HepG2 (cell line): ENCODE results near the gene PIEZO2. TPM values are rescaled to one million over a fixed set of nuclear protein-coding genes. Genes with fewer than 3 reads are reported as not detected.
A peak's percentile ranks its signal among the peaks of the same experiment; 100 is the strongest.

ENCODE experiments used
- ATAC-seq: fragments of 200-7000 bp; cut with Tn5 transposase; 3 replicates; pipeline ENCODE4 v1.9.1; 2020; ENCODE audit warnings: mild to moderate bottlenecking, moderate library complexity
- BruUV-seq: library from RNA; stranded (reverse); fragments of 400-500 nt; replicated peaks from 2 replicates; lab custom pipeline; 2021; lab: Mats Ljungman, UMichigan
- CTCF ChIA-PET: fragments of 300-600 bp; formaldehyde crosslinking; extraction: SDS; loops from one replicate; lab custom pipeline; 2021; ENCODE audit warnings: low total read pairs, inconsistent platforms, low intra/inter-chr PET ratio; lab: Yijun Ruan, JAX
- POLR2A ChIA-PET: fragments of 350-600 bp; sonication (Branson Sonifier 250); formaldehyde crosslinking; loops from one replicate; lab custom pipeline; 2020; ENCODE audit warnings: antibody characterized with exemption, inconsistent platforms; lab: Yijun Ruan, JAX
- DNase-seq: peaks from one replicate; pipeline ENCODE4 v3.0.0-alpha.2; 2015; ENCODE audit warnings: low spot score
- FAIRE-seq: peaks from 3 replicates; lab custom pipeline; 2011; peaks lifted over from hg19 to GRCh38; lab: Jason Lieb, UNC
- H2AFZ ChIP-seq: one replicate; pipeline ENCODE4 v1.6.1; 2011; ENCODE audit warnings: low read length, inconsistent platforms
- H3K27ac ChIP-seq: fragments of 300-600 bp; 3 replicates; pipeline ENCODE4 v1.8.0; 2011; ENCODE audit warnings: mixed run types, mild to moderate bottlenecking, mixed read lengths, low read length, inconsistent platforms; ENCODE audit not compliant: insufficient read depth; ENCODE audit errors: extremely low read length
- H3K27me3 ChIP-seq, 2 experiments: fragments of 200-600 bp in 1 of 2; 2 replicates in 1 of 2; 3 replicates in 1 of 2; pipeline versions ENCODE4 v1.6.0 to v1.8.0; 2011; ENCODE audit warnings: low read length in 2 of 2, mild to moderate bottlenecking in 2 of 2, moderate library complexity in 2 of 2, inconsistent platforms in 1 of 2; ENCODE audit not compliant: insufficient read depth in 2 of 2, control insufficient read depth in 1 of 2
- H3K36me3 ChIP-seq, 2 experiments: fragments of 200-600 bp in 1 of 2; replicated peaks in 1 of 2; 2 replicates in 1 of 2; 3 replicates in 1 of 2; pipeline versions ENCODE4 v1.5.1 to v1.8.0; 2011; ENCODE audit warnings: low read length in 2 of 2, inconsistent platforms in 1 of 2; ENCODE audit not compliant: insufficient read depth in 2 of 2, control insufficient read depth in 1 of 2
- H3K4me1 ChIP-seq: 2 replicates; pipeline ENCODE4 v1.5.1; 2012; ENCODE audit warnings: low read length, inconsistent platforms; ENCODE audit not compliant: insufficient read depth
- H3K4me2 ChIP-seq: 2 replicates; pipeline ENCODE4 v1.6.0; 2011; ENCODE audit warnings: low read depth, low read length, inconsistent platforms
- H3K4me3 ChIP-seq, 3 experiments: fragments of 200-600 bp in 1 of 3; sonication (generic), shearing (Covaris generic) in 1 of 3; replicated peaks in 1 of 3; 2 replicates each; pipeline ENCODE4 v1.5.1; 2011 to 2016; ENCODE audit warnings: low read length in 3 of 3, inconsistent platforms in 2 of 3, low read depth in 2 of 3, mild to moderate bottlenecking in 2 of 3, control low read depth in 1 of 3, mixed read lengths in 1 of 3; ENCODE audit not compliant: insufficient read depth in 1 of 3
- H3K79me2 ChIP-seq: one replicate; pipeline ENCODE4 v1.6.1; 2011; ENCODE audit warnings: low read length, inconsistent platforms; ENCODE audit not compliant: insufficient read depth
- H3K9ac ChIP-seq: 2 replicates; pipeline ENCODE4 v1.6.0; 2011; ENCODE audit warnings: mild to moderate bottlenecking, low read depth, low read length, inconsistent platforms; ENCODE audit not compliant: insufficient read depth
- H3K9me3 ChIP-seq: 2 replicates; pipeline ENCODE4 v1.5.1; 2012; ENCODE audit warnings: mild to moderate bottlenecking, low read length
- H4K20me1 ChIP-seq: 2 replicates; pipeline ENCODE4 v1.6.0; 2011; ENCODE audit warnings: inconsistent platforms, mild to moderate bottlenecking, low read length, moderate library complexity; ENCODE audit not compliant: insufficient read depth
- CSRNP2 ChIP-seq: sonication (generic); formaldehyde crosslinking; conservative IDR thresholded peaks from 2 replicates; pipeline ENCODE4 v1.8.0; 2022; ENCODE audit warnings: low read depth, missing genetic modification reagents
- MEIS1 ChIP-seq: sonication (generic); formaldehyde crosslinking; IDR thresholded peaks from 2 replicates; pipeline ENCODE4 v1.9.0; 2021; ENCODE audit warnings: mild to moderate bottlenecking, missing genetic modification reagents, moderate library complexity, borderline replicate concordance
- NFE2L2 ChIP-seq: fragments of 150-350 bp; IDR thresholded peaks from 2 replicates; pipeline ENCODE4 v1.6.1; 2014; ENCODE audit warnings: low read length
- PHF21A ChIP-seq: sonication (generic); formaldehyde crosslinking; IDR thresholded peaks from 2 replicates; pipeline ENCODE4 v1.5.0; 2020; ENCODE audit warnings: mild to moderate bottlenecking, missing genetic modification reagents
- PITX1 ChIP-seq: sonication (generic); formaldehyde crosslinking; IDR thresholded peaks from 2 replicates; pipeline ENCODE4 v1.5.1; 2020; ENCODE audit warnings: mild to moderate bottlenecking, missing genetic modification reagents
- ZNF563 ChIP-seq: sonication (generic); formaldehyde crosslinking; IDR thresholded peaks from 2 replicates; pipeline ENCODE4 v1.8.0; 2022; ENCODE audit warnings: mild to moderate bottlenecking, moderate library complexity, missing genetic modification reagents
- WGBS: methylation state at CpG from one replicate; pipeline ENCODE4 v1.1.6; 2017; ENCODE audit warnings: low lambda C conversion rate; 5-methylcytosine and 5-hydroxymethylcytosine counted together
- in situ Hi-C: cut with HindIII; loops from 2 replicates; pipeline ENCODE4 v1.10.0; 2017; ENCODE audit warnings: low pct_unique_long_range_greater_than_20kb; ENCODE audit not compliant: extremely low pct_ligation_motif_present
- intact Hi-C: fragments of 100-400 bp; cut with micrococcal nuclease; formaldehyde crosslinking; loops from one replicate; pipeline ENCODE4 v1.10.0; 2022; ENCODE audit not compliant: unreplicated experiment
- polyA plus RNA-seq, 8 experiments: library from polyadenylated mRNA; depleted of rRNA in 3 of 8; stranded (reverse) in 7 of 8; unstranded in 1 of 8; fragments of >200 nt; fragmentation: Illumina TruSeq in 4 of 8; extraction: Trizol in 4 of 8; gene quantifications; 2 replicates each; pipeline versions ENCODE4 v1.2.1 to v1.2.3, GENCODE V29; 2011 to 2016; ENCODE audit warnings: low read depth in 4 of 8, missing spikeins in 1 of 8, mixed read lengths in 1 of 8; ENCODE audit not compliant: insufficient read depth in 1 of 8
- total RNA-seq, 5 experiments: library from RNA; depleted of rRNA; stranded (reverse); fragments of >200 nt; fragmentation: Illumina TruSeq; extraction: Trizol; gene quantifications; 2 replicates each; pipeline ENCODE4 v1.2.3, GENCODE V29; 2016; ENCODE audit warnings: low read depth in 1 of 5

The PIEZO2 gene
- total and polyA plus RNA-seq, 2 of the 13 experiments (the other 11 are each of a cell fraction or from before 2014, with no cell fraction given) = 15.2 to 27.2 TPM

DNA sequence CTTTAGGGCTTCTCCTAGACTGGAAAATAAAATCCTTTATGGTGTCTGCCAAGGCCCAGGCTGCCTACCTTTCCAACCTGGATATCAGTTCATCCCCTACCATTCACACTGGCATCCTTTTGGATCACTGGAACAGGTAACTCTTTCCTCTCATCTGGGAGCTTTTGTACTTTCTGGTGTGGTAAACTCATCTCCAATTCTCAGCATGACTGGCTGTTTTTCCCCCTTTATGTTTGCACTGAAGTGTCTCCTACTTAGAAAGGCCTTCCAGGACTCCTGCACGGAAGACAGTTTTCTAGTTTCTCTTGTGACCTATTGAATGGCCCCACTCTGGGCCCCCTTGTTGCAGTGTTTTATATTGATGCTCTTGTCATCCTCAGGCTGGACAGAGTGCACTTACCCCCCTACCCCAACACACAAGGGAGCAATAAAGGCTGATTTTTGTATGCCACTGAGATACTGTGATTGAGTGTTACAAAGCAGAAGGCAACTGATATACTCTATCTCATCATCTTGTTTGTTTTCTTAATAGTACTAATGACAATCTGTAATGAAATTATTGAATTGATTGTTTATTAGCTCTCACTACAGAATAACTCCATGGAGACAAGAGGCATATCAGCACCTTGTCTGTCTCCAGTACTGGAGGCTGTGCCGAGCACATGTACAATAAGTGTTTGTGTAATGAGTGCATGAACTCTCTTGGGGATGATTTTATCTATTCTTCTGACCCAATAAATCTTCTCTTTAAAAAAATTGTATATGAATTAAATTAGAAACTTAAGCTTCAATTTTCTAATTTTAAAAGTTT is 129.9 kb downstream of the PIEZO2 start:
- ATAC-seq (no peak), DNase-seq (no peak), FAIRE-seq (no peak)
- TF ChIP-seq ZNF563 (CRISPR knock-in tag) (no peak), NFE2L2 (0 out of 2 replicates have a peak, but pooled peaks have one; percentile 9)
- Histone ChIP-seq H3K4me2 (no peak overlapping the region), H3K4me1 (0 out of 2 replicates have a peak, but pooled peaks cover 6% of the 10 kb centered on the region), H2AFZ (no peak overlapping the region), H3K9ac (no peak overlapping the region), H3K79me2 (no peaks in the 10 kb centered on the region), H3K36me3 (peaks cover 0 to 2% of the 10 kb centered on the region in 2 experiments; a peak in 1 of 5 replicates), H3K27me3 (no peaks in the 10 kb centered on the region), H4K20me1 (no peaks in the 10 kb centered on the region), H3K4me3 (no peak overlapping the region), H3K27ac (no peak overlapping the region), H3K9me3 (no peaks in the 10 kb centered on the region)
- no TSS peak for BruUV-seq
- ChIA-PET CTCF (no interaction called here), POLR2A (no interaction called here)
- intact Hi-C loops = no loop called here
- in situ Hi-C loops = no loop called here
- WGBS = 94% methylated on average over 2 of the region's 2 CpGs

- H3K4me3 ChIP-seq = no peak overlapping the region
- ChIA-PET POLR2A (no interaction called here), CTCF (no interaction called here)
- no peaks in the 10 kb centered on the region for H3K9me3 ChIP-seq
- FAIRE-seq (no peak), DNase-seq (no peak), ATAC-seq (no peak)
- H3K9ac ChIP-seq = no peak overlapping the region
- intact Hi-C loops (loop anchor here (5.0 kb wide), 1 partner anchor 108 kb away; no protein-coding TSS in a partner anchor), in situ Hi-C loops (no loop called here)
- no peak overlapping the region for H3K4me2 ChIP-seq
- no peaks in the 10 kb centered on the region for H3K79me2 ChIP-seq
- H4K20me1 ChIP-seq = no peaks in the 10 kb centered on the region
- no peak overlapping the region for H3K27ac ChIP-seq
- no peak overlapping the region for H2AFZ ChIP-seq
- peaks cover 38% of the 10 kb centered on the region for H3K4me1 ChIP-seq
- H3K36me3 ChIP-seq = no peaks in the 10 kb centered on the region
- no TSS peak for BruUV-seq
- WGBS = 98% methylated on average over 3 of the region's 3 CpGs
- TF ChIP-seq PHF21A (CRISPR knock-in tag) (no peak), PITX1 (CRISPR knock-in tag) (no peak), CSRNP2 (CRISPR knock-in tag) (no peak), MEIS1 (CRISPR knock-in tag) (no peak)
- H3K27me3 ChIP-seq = no peaks in the 10 kb centered on the region
Observed at GRCh38 chr18:11009869-11010268, 139.5 kb downstream of the PIEZO2 start.
